ENCODE data around the gene CLECL1. TPM values are rescaled to one million over a fixed set of nuclear protein-coding genes. Genes with fewer than 3 reads are reported as not detected.
"Not testable (repeated sequence)": the region's sequence is repeated elsewhere in the genome, so short reads cannot be mapped to it uniquely, and the experiment has no call there.

The CLECL1 gene
- total RNA-seq, 1 experiment from 2014 or later: not detected

DNA sequence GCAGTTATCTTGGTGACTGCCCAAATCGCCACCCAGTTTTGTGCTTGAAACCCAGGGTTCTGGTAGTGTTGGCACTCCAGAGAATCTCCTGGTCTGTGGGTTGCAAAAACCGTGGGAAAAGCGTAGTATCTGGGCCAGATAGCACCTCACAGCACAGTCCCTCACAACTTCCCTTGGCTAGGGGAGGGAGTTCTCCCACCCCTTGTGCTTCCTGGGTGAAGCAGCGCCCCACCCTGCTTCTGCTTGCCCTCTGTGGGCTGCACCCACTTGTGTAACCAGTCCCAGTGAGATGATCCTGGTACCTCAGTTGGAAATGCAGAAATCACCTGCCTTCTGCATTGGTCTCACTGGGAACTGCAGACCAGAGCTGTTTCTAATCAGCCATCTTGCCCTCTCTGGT is 47.0 kb downstream of the CLECL1 start:
- intact Hi-C loops (cut with micrococcal nuclease; ENCODE audit: unreplicated experiment): no loop called here
- Histone ChIP-seq H3K4me1 (ENCODE audit: insufficient read depth, low read length, poor library complexity, severe bottlenecking) (no peaks in the 10 kb centered on the region), H3K4me3 (ENCODE audit: low read depth, low read length, poor library complexity, severe bottlenecking) (no peak overlapping the region), H3K27ac (ENCODE audit: low read depth, low read length, poor library complexity, severe bottlenecking) (no peak overlapping the region), H3K27me3 (replicated peaks; ENCODE audit: insufficient read depth, low read depth, low read length, poor library complexity) (peaks cover 4% of the 10 kb centered on the region), H3K36me3 (ENCODE audit: insufficient read depth, low read length, poor library complexity, severe bottlenecking) (no peaks in the 10 kb centered on the region), H3K9me3 (ENCODE audit: low read depth, low read length, poor library complexity, severe bottlenecking) (no peaks in the 10 kb centered on the region)
- BruUV-seq (replicated peaks): no TSS peak
- DNase-seq (ENCODE audit: low spot score): no peak
- TF ChIP-seq EZH2 (IDR thresholded peaks at IDR 0.05; ENCODE audit: borderline replicate concordance, low read depth, low read length, poor library complexity, severe bottlenecking): no peak
- TF ChIP-seq, protein P1, sequence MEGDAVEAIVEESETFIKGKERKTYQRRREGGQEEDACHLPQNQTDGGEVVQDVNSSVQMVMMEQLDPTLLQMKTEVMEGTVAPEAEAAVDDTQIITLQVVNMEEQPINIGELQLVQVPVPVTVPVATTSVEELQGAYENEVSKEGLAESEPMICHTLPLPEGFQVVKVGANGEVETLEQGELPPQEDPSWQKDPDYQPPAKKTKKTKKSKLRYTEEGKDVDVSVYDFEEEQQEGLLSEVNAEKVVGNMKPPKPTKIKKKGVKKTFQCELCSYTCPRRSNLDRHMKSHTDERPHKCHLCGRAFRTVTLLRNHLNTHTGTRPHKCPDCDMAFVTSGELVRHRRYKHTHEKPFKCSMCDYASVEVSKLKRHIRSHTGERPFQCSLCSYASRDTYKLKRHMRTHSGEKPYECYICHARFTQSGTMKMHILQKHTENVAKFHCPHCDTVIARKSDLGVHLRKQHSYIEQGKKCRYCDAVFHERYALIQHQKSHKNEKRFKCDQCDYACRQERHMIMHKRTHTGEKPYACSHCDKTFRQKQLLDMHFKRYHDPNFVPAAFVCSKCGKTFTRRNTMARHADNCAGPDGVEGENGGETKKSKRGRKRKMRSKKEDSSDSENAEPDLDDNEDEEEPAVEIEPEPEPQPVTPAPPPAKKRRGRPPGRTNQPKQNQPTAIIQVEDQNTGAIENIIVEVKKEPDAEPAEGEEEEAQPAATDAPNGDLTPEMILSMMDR (conservative IDR thresholded peaks at IDR 0.05; ENCODE audit: low read depth, low read length): no peak
- POLR2A ChIA-PET (ENCODE audit: low non-redundant PET): no interaction called here
- CTCF ChIA-PET: no interaction called here

DNA sequence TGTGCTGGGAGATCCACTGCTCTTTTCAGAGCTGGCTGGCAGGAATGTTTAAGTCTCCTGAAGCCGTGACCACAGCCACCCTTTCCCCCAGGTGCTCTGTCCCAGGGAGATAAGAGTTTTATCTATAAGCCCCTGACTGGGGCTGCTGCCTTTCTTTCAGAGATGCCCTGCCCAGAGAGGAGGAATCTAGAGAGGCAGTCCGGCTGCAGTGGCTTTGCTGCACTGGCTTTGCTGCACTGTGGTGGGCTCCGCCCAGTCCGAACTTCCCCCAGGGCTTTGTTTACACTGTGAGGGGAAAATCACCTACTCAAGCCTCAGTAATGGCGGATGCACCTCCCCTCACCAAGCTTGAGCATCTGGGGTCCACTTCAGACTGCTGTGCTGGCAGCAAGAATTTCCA is 47.5 kb downstream of the CLECL1 start:
- BruUV-seq (replicated peaks); H3K4me1 ChIP-seq (ENCODE audit: insufficient read depth, low read length, poor library complexity, severe bottlenecking); H3K27ac ChIP-seq (ENCODE audit: low read depth, low read length, poor library complexity, severe bottlenecking); H3K9me3 ChIP-seq (ENCODE audit: low read depth, low read length, poor library complexity, severe bottlenecking); H3K36me3 ChIP-seq (ENCODE audit: insufficient read depth, low read length, poor library complexity, severe bottlenecking); intact Hi-C loops (cut with micrococcal nuclease; ENCODE audit: unreplicated experiment); CTCF ChIA-PET; DNase-seq (ENCODE audit: low spot score); H3K4me3 ChIP-seq (ENCODE audit: low read depth, low read length, poor library complexity, severe bottlenecking); H3K27me3 ChIP-seq (replicated peaks; ENCODE audit: insufficient read depth, low read depth, low read length, poor library complexity); POLR2A ChIA-PET (ENCODE audit: low non-redundant PET): not testable (repeated sequence)

DNA sequence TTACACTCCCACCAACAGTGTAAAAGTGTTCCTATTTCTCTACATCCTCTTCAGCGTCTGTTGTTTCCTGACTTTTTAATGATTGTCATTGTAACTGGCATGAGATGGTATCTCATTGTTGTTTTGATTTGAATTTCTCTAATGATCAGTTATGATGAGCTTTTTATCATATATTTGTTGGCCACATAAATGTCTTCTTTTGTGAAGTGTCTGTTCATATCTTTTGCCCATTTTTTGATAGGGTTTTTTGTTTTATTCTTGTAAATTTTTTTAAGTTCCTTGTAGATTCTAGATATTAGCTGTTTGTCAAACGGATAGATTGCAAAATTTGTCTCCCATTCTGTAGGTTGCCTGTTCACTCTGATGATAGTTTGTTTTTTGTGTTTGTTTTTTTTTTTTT is 49.9 kb downstream of the CLECL1 start:
- H3K9me3 ChIP-seq (ENCODE audit: low read depth, low read length, poor library complexity, severe bottlenecking); H3K27me3 ChIP-seq (replicated peaks; ENCODE audit: insufficient read depth, low read depth, low read length, poor library complexity); POLR2A ChIA-PET (ENCODE audit: low non-redundant PET); H3K27ac ChIP-seq (ENCODE audit: low read depth, low read length, poor library complexity, severe bottlenecking); BruUV-seq (replicated peaks); H3K4me1 ChIP-seq (ENCODE audit: insufficient read depth, low read length, poor library complexity, severe bottlenecking); H3K4me3 ChIP-seq (ENCODE audit: low read depth, low read length, poor library complexity, severe bottlenecking); H3K36me3 ChIP-seq (ENCODE audit: insufficient read depth, low read length, poor library complexity, severe bottlenecking); DNase-seq (ENCODE audit: low spot score); intact Hi-C loops (cut with micrococcal nuclease; ENCODE audit: unreplicated experiment): not testable (repeated sequence)
- CTCF ChIA-PET: interaction anchor here (0.6 kb wide), 1 partner anchor 1526 kb away, joined by 5 read pairs; no protein-coding TSS in a partner anchor

DNA sequence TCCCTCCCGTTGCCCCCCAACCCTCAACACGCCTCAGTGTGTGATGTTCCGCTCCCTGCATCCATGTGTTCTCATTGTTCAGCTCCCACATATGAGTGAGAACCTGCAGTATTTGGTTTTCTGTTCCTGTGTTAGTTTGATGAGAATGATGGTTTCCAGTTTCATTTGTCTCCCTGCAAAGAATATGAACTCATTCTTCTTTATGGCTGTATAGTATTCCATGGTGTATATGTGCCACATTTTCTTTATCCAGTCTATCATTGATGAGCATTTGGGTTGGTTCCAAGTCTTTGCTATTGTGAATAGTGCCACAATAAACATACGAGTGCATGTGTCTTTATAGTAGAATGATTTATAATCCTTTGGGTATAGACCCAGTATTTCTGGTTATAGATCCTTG is 50.4 kb downstream of the CLECL1 start:
- H3K27ac ChIP-seq (ENCODE audit: low read depth, low read length, poor library complexity, severe bottlenecking); H3K4me1 ChIP-seq (ENCODE audit: insufficient read depth, low read length, poor library complexity, severe bottlenecking); H3K27me3 ChIP-seq (replicated peaks; ENCODE audit: insufficient read depth, low read depth, low read length, poor library complexity); POLR2A ChIA-PET (ENCODE audit: low non-redundant PET); intact Hi-C loops (cut with micrococcal nuclease; ENCODE audit: unreplicated experiment); DNase-seq (ENCODE audit: low spot score); H3K36me3 ChIP-seq (ENCODE audit: insufficient read depth, low read length, poor library complexity, severe bottlenecking); H3K9me3 ChIP-seq (ENCODE audit: low read depth, low read length, poor library complexity, severe bottlenecking); H3K4me3 ChIP-seq (ENCODE audit: low read depth, low read length, poor library complexity, severe bottlenecking); BruUV-seq (replicated peaks): not testable (repeated sequence)
- CTCF ChIA-PET: interaction anchor here (0.6 kb wide), 1 partner anchor 1525 kb away, joined by 5 read pairs; no protein-coding TSS in a partner anchor

DNA sequence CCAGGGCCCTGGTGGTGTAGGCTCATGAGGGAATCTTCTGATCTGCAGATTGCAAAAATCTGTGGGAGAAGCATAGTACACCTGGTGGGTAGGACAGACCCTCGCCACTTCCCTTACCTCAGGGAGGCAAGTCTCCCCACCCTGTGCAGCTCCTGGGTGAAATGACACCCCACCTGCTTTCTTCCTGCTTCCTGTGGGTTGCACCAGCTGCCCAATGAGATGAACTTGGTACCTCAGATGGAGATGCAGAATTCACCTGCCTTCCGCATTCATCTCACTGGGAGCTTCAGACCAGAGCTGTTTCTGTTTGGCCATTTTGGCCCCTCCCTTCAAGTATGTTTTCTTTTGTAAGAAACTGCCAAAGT is 58.7 kb downstream of the CLECL1 start:
- intact Hi-C loops (cut with micrococcal nuclease; ENCODE audit: unreplicated experiment): no loop called here
- no peak for DNase-seq (ENCODE audit: low spot score)
- Histone ChIP-seq H3K36me3 (ENCODE audit: insufficient read depth, low read length, poor library complexity, severe bottlenecking) (no peaks in the 10 kb centered on the region), H3K4me1 (ENCODE audit: insufficient read depth, low read length, poor library complexity, severe bottlenecking) (no peaks in the 10 kb centered on the region), H3K27me3 (replicated peaks; ENCODE audit: insufficient read depth, low read depth, low read length, poor library complexity) (no peaks in the 10 kb centered on the region), H3K9me3 (ENCODE audit: low read depth, low read length, poor library complexity, severe bottlenecking) (no peaks in the 10 kb centered on the region), H3K27ac (ENCODE audit: low read depth, low read length, poor library complexity, severe bottlenecking) (no peak overlapping the region), H3K4me3 (ENCODE audit: low read depth, low read length, poor library complexity, severe bottlenecking) (no peak overlapping the region)
- no TSS peak for BruUV-seq (replicated peaks)
- ChIA-PET POLR2A (ENCODE audit: low non-redundant PET) (no interaction called here), CTCF (no interaction called here)
- TF ChIP-seq EZH2 (IDR thresholded peaks at IDR 0.05; ENCODE audit: borderline replicate concordance, low read depth, low read length, poor library complexity, severe bottlenecking): no peak
- TF ChIP-seq, protein P1 (conservative IDR thresholded peaks at IDR 0.05; ENCODE audit: low read depth, low read length): no peak

All from A673 (cell line).